CD4-positive, alpha-beta T cell (primary cell): ENCODE measurements around the gene PRDM7. TPM values are rescaled to one million over a fixed set of nuclear protein-coding genes. Genes with fewer than 3 reads are reported as not detected.

ENCODE experiments used
- ATAC-seq: fragments of 200-7000 bp; cut with Tn5 transposase; one replicate; pipeline ENCODE4 v1.10.0; 2022; ENCODE audit warnings: mild to moderate bottlenecking; ENCODE audit not compliant: poor library complexity
- CTCF ChIA-PET: fragments of 350-600 bp; sonication (Branson Sonifier 250); formaldehyde crosslinking; loops from one replicate; lab custom pipeline; 2021; ENCODE audit warnings: antibody characterized with exemption, inconsistent platforms; lab: Charles Lee
- POLR2A ChIA-PET: fragments of 350-600 bp; sonication (Branson Sonifier 250); formaldehyde crosslinking; loops from one replicate; lab custom pipeline; 2021; ENCODE audit warnings: antibody characterized with exemption, inconsistent platforms; lab: Charles Lee
- DNase-seq, 14 experiments: peaks; one replicate each; pipeline ENCODE4 v3.0.0-alpha.2; 2013 to 2020; ENCODE audit warnings: mixed read lengths in 2 of 14
- H3K27ac ChIP-seq, 2 donors: one replicate each; pipeline versions ENCODE4 v1.5.1 to v1.7.0; 2013; ENCODE audit warnings: low read length in 2 of 2, low read depth in 1 of 2, mild to moderate bottlenecking in 1 of 2
- H3K27me3 ChIP-seq, 2 experiments: 1 replicate in 1 of 2; 2 replicates in 1 of 2; pipeline versions ENCODE4 v1.6.1 to v1.7.0; 2013; ENCODE audit warnings: low read length in 2 of 2, control low read depth in 1 of 2, mild to moderate bottlenecking in 1 of 2, moderate library complexity in 1 of 2; ENCODE audit not compliant: insufficient read depth in 2 of 2, control insufficient read depth in 1 of 2
- H3K36me3 ChIP-seq: one replicate; pipeline ENCODE4 v1.6.1; 2013; ENCODE audit warnings: low read length, control low read depth; ENCODE audit not compliant: insufficient read depth
- H3K4me1 ChIP-seq: one replicate; pipeline ENCODE4 v1.6.1; 2013; ENCODE audit warnings: low read length, control low read depth; ENCODE audit not compliant: insufficient read depth
- H3K4me3 ChIP-seq: one replicate; pipeline ENCODE4 v1.5.1; 2013; ENCODE audit warnings: mild to moderate bottlenecking, low read length, moderate library complexity
- H3K9me3 ChIP-seq, 2 experiments: 1 replicate in 1 of 2; 2 replicates in 1 of 2; pipeline versions ENCODE4 v1.6.1 to v1.7.0; 2013; ENCODE audit warnings: low read length in 2 of 2, mild to moderate bottlenecking in 2 of 2, control low read depth in 1 of 2, moderate library complexity in 1 of 2; ENCODE audit not compliant: control insufficient read depth in 1 of 2, insufficient read depth in 1 of 2
- H3K27ac Mint-ChIP-seq: one replicate; pipeline ENCODE4 v1.8.0; 2020; ENCODE audit warnings: mixed read lengths
- H3K27me3 Mint-ChIP-seq: one replicate; pipeline ENCODE4 v1.8.0; 2021; ENCODE audit warnings: mixed read lengths
- H3K36me3 Mint-ChIP-seq: one replicate; pipeline ENCODE4 v1.8.0; 2021; ENCODE audit warnings: low read depth, mixed read lengths
- H3K4me1 Mint-ChIP-seq: one replicate; pipeline ENCODE4 v1.8.0; 2021; ENCODE audit warnings: low read depth, mixed read lengths
- H3K4me3 Mint-ChIP-seq: one replicate; pipeline ENCODE4 v1.8.0; 2020; ENCODE audit warnings: mild to moderate bottlenecking, mixed read lengths
- H3K9me3 Mint-ChIP-seq: one replicate; pipeline ENCODE4 v1.8.0; 2020; ENCODE audit warnings: mixed read lengths
- CTCF ChIP-seq: fragments of 200-600 bp; IDR thresholded peaks from one replicate; pipeline ENCODE4 v1.8.0; 2022; ENCODE audit warnings: antibody characterized with exemption, mild to moderate bottlenecking
- intact Hi-C, 2 experiments: fragments of 100-400 bp; cut with DNase I in 1 of 2; cut with micrococcal nuclease in 1 of 2; formaldehyde crosslinking; loops; one replicate each; pipeline versions ENCODE4 v1.15.1 to v1.9.0; 2023 to 2025; cut with DNase I, micrococcal nuclease
- total RNA-seq, 174 experiments: library from RNA in 2 of 174; stranded (reverse) in 2 of 174; gene quantifications; one replicate each; pipeline ENCODE4 v1.2.3 and lab custom pipeline; 2021 to 2026

PRDM7 gene
- total RNA-seq, 2 experiments from 2014 or later = not detected

- Histone ChIP-seq H3K4me1 (peaks cover 56% of the 10 kb centered on the region), H3K9me3 (no peaks in the 10 kb centered on the region), H3K36me3 (no peaks in the 10 kb centered on the region), H3K27me3 (peaks cover 0 to 5% of the 10 kb centered on the region in 2 experiments), H3K27ac (no peak overlapping the region), H3K4me3 (no peak overlapping the region)
- POLR2A ChIA-PET = no interaction called here
- DNase-seq = no peak
- no peaks in the 10 kb centered on the region for H3K27me3 Mint-ChIP-seq
- intact Hi-C loops = loop anchor here in 1 of 2 experiments (5.0 kb wide), 2 partner anchors 143 to 313 kb away; partner anchors contain the start of genes SPATA2L and TCF25
- TF ChIP-seq CTCF = no peak
- no peak overlapping the region for H3K27ac Mint-ChIP-seq
- H3K9me3 Mint-ChIP-seq = no peaks in the 10 kb centered on the region
- H3K36me3 Mint-ChIP-seq = no peaks in the 10 kb centered on the region
- no peak overlapping the region for H3K4me3 Mint-ChIP-seq
- CTCF ChIA-PET = no interaction called here
- H3K4me1 Mint-ChIP-seq = peaks cover 7% of the 10 kb centered on the region
- ATAC-seq = no peak
Observed at GRCh38 chr16:90015586-90016338, 61.4 kb downstream of the PRDM7 start.

GRCh38 chr16:90012991-90013745, 64.0 kb downstream of the PRDM7 start:
- no peak overlapping the region for H3K4me3 ChIP-seq
- no peak overlapping the region for H3K4me3 Mint-ChIP-seq
- CTCF ChIA-PET = interaction anchor here (1.0 kb wide), 1 partner anchor 12 kb away, joined by 3 read pairs; no protein-coding TSS in a partner anchor
- POLR2A ChIA-PET = no interaction called here
- peaks cover 59% of the 10 kb centered on the region for H3K4me1 ChIP-seq
- TF ChIP-seq CTCF = no peak
- intact Hi-C loops = no loop called here
- no peak overlapping the region for H3K27ac Mint-ChIP-seq
- peaks cover 22% of the 10 kb centered on the region for H3K4me1 Mint-ChIP-seq
- H3K36me3 ChIP-seq = no peaks in the 10 kb centered on the region
- no peak overlapping the region for H3K27ac ChIP-seq
- no peak for ATAC-seq
- no peaks in the 10 kb centered on the region for H3K9me3 ChIP-seq
- no peaks in the 10 kb centered on the region for H3K27me3 Mint-ChIP-seq
- peaks cover 0 to 3% of the 10 kb centered on the region in 2 experiments for H3K27me3 ChIP-seq
- no peaks in the 10 kb centered on the region for H3K36me3 Mint-ChIP-seq
- peak in 1 of 14 experiments; percentile 58 for DNase-seq
- no peaks in the 10 kb centered on the region for H3K9me3 Mint-ChIP-seq

DNA sequence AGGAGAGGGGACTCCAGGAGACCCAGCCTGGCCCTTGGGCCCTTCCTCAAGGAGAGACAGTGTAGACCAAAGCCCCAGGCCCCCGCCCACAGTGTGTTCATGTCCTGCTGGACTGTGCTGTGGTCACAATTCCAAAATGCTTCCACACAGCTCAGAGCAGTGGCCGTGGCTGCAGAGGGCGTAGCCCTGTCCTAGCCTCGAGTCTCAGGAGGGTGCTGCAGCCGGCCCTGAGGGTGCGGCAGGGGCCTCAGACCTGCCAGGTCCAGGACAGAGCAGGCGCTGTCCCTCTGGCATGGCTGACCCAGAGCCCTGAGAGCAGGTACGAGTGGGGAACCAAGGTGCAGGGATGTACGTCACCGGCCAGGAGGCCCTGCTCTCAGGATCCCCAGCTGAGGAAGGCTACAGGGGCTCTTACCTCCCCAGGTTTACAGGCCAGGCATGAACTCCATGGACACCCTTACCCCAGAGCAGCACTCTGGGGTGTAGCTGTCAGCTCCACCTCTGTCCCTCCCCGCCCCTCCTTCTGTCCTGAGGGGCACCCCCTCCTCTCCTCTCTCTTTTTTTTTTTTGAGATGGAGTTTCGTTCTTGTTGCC, 65.1 kb downstream of the PRDM7 start:
- Histone ChIP-seq H3K4me3 (no peak overlapping the region), H3K36me3 (no peaks in the 10 kb centered on the region), H3K9me3 (no peaks in the 10 kb centered on the region), H3K27ac (no peak overlapping the region), H3K27me3 (no peaks in the 10 kb centered on the region), H3K4me1 (peaks cover 58% of the 10 kb centered on the region)
- H3K27ac Mint-ChIP-seq = no peak overlapping the region
- DNase-seq (no peak), ATAC-seq (no peak)
- CTCF ChIA-PET = no interaction called here
- H3K4me1 Mint-ChIP-seq = peaks cover 22% of the 10 kb centered on the region
- no peak overlapping the region for H3K4me3 Mint-ChIP-seq
- TF ChIP-seq CTCF = no peak
- H3K9me3 Mint-ChIP-seq = no peaks in the 10 kb centered on the region
- intact Hi-C loops = no loop called here
- no peaks in the 10 kb centered on the region for H3K36me3 Mint-ChIP-seq
- POLR2A ChIA-PET = no interaction called here
- H3K27me3 Mint-ChIP-seq = no peaks in the 10 kb centered on the region
